Measurements from ENCODE around the gene CNGB1. TPM values are rescaled to one million over a fixed set of nuclear protein-coding genes. Genes with fewer than 3 reads are reported as not detected.

The CNGB1 gene
- total RNA-seq, 2 experiments from 2014 or later, result not detected

- H3K27ac ChIP-seq (ENCODE audit: low read depth, low read length, poor library complexity, severe bottlenecking), result no peak overlapping the region
- H3K4me3 ChIP-seq (ENCODE audit: low read depth, low read length, poor library complexity, severe bottlenecking), result no peak overlapping the region
- no peaks in the 10 kb centered on the region for H3K9me3 ChIP-seq (ENCODE audit: low read length)
- no peak for DNase-seq (ENCODE audit: low spot score)
- intact Hi-C loops (cut with micrococcal nuclease; ENCODE audit: unreplicated experiment), result no loop called here
- no peak overlapping the region for H3K4me2 ChIP-seq (ENCODE audit: low read length)
- H3K9me2 ChIP-seq (ENCODE audit: insufficient read depth, low read length), result no peaks in the 10 kb centered on the region
- no peak for TF ChIP-seq EZH2phosphoT487 (IDR thresholded peaks at IDR 0.05; ENCODE audit: borderline replicate concordance, low read depth, low read length)
- TF ChIP-seq, protein P1, sequence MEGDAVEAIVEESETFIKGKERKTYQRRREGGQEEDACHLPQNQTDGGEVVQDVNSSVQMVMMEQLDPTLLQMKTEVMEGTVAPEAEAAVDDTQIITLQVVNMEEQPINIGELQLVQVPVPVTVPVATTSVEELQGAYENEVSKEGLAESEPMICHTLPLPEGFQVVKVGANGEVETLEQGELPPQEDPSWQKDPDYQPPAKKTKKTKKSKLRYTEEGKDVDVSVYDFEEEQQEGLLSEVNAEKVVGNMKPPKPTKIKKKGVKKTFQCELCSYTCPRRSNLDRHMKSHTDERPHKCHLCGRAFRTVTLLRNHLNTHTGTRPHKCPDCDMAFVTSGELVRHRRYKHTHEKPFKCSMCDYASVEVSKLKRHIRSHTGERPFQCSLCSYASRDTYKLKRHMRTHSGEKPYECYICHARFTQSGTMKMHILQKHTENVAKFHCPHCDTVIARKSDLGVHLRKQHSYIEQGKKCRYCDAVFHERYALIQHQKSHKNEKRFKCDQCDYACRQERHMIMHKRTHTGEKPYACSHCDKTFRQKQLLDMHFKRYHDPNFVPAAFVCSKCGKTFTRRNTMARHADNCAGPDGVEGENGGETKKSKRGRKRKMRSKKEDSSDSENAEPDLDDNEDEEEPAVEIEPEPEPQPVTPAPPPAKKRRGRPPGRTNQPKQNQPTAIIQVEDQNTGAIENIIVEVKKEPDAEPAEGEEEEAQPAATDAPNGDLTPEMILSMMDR (conservative IDR thresholded peaks at IDR 0.05; ENCODE audit: low read length), result no peak
- H3K36me3 ChIP-seq (ENCODE audit: insufficient read depth, low read length), result no peaks in the 10 kb centered on the region
- H2AFZ ChIP-seq (ENCODE audit: low read length), result no peak overlapping the region
- BruUV-seq (replicated peaks), result no TSS peak
- no peaks in the 10 kb centered on the region for H3K79me2 ChIP-seq (ENCODE audit: insufficient read depth, low read depth, low read length)
- no peaks in the 10 kb centered on the region for H3K4me1 ChIP-seq (ENCODE audit: insufficient read depth, low read length, poor library complexity, severe bottlenecking)
- ChIA-PET POLR2A (interaction anchor here (0.7 kb wide), 1 partner anchor 15 kb away, joined by 3 read pairs; no protein-coding TSS in a partner anchor), CTCF (ENCODE audit: unreplicated experiment) (no interaction called here)
- no peaks in the 10 kb centered on the region for H4K20me1 ChIP-seq (ENCODE audit: insufficient read depth, low read length)
Measured at GRCh38 chr16:57962046-57962445, 8.9 kb downstream of the CNGB1 start.

GRCh38 chr16:57961538-57961937 is 9.4 kb downstream of the CNGB1 start:
- no peaks in the 10 kb centered on the region for H3K9me2 ChIP-seq (ENCODE audit: insufficient read depth, low read length)
- no peaks in the 10 kb centered on the region for H3K36me3 ChIP-seq (ENCODE audit: insufficient read depth, low read length)
- H3K4me2 ChIP-seq (ENCODE audit: low read length), result no peak overlapping the region
- H3K79me2 ChIP-seq (ENCODE audit: insufficient read depth, low read depth, low read length), result no peaks in the 10 kb centered on the region
- DNase-seq (ENCODE audit: low spot score), result no peak
- H3K9me3 ChIP-seq (ENCODE audit: low read length), result no peaks in the 10 kb centered on the region
- intact Hi-C loops (cut with micrococcal nuclease; ENCODE audit: unreplicated experiment), result no loop called here
- no peaks in the 10 kb centered on the region for H4K20me1 ChIP-seq (ENCODE audit: insufficient read depth, low read length)
- ChIA-PET POLR2A (interaction anchor here (0.7 kb wide), 2 partner anchors 14 to 309 kb away, joined by 3 read pairs; no protein-coding TSS in a partner anchor), CTCF (ENCODE audit: unreplicated experiment) (no interaction called here)
- TF ChIP-seq EZH2phosphoT487 (IDR thresholded peaks at IDR 0.05; ENCODE audit: borderline replicate concordance, low read depth, low read length), result no peak
- TF ChIP-seq, protein P1 (conservative IDR thresholded peaks at IDR 0.05; ENCODE audit: low read length), result no peak
- no TSS peak for BruUV-seq (replicated peaks)
- H3K4me1 ChIP-seq (ENCODE audit: insufficient read depth, low read length, poor library complexity, severe bottlenecking), result no peaks in the 10 kb centered on the region
- no peak overlapping the region for H2AFZ ChIP-seq (ENCODE audit: low read length)
- no peak overlapping the region for H3K4me3 ChIP-seq (ENCODE audit: low read depth, low read length, poor library complexity, severe bottlenecking)
- H3K27ac ChIP-seq (ENCODE audit: low read depth, low read length, poor library complexity, severe bottlenecking), result no peak overlapping the region

DNA sequence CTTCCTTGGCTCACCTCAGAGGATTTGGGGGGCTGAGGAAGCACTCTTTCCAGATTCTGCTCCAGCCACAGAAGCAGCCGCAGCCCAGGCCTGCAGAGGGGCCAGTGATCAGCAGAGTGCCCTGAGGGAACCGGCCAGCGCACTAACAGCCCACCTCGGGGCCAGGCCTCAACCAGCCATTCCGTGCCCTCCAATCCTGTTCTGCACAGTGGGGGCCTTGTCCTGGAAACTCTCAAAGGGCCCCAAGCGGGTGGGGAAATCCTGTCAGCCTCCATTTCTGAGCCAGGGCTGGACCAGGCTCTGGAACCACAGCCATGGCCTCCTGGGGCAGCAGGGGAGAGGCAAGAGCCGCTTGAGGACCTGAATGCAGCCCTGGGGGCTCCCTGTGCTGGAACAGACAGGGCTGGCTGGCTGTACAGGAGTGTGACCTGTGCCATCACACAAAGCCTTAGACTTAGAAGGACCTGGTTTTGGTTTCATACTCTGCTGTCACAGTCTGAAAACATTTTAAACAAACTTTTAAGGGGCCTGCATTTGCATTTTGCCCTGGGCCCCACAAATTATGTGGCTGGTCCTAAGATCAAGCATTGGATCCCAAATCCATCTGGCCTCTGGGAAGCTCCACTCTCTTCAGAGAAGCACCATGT is 10.0 kb downstream of the CNGB1 start:
- H2AFZ ChIP-seq (ENCODE audit: low read length), result no peak overlapping the region
- no peaks in the 10 kb centered on the region for H3K9me2 ChIP-seq (ENCODE audit: insufficient read depth, low read length)
- no peaks in the 10 kb centered on the region for H3K9me3 ChIP-seq (ENCODE audit: low read length)
- intact Hi-C loops (cut with micrococcal nuclease; ENCODE audit: unreplicated experiment), result no loop called here
- BruUV-seq (replicated peaks), result no TSS peak
- H3K27ac ChIP-seq (ENCODE audit: low read depth, low read length, poor library complexity, severe bottlenecking), result no peak overlapping the region
- DNase-seq (ENCODE audit: low spot score), result no peak
- ChIA-PET POLR2A (interaction anchor here (0.7 kb wide), 1 partner anchor 309 kb away, joined by 3 read pairs; no protein-coding TSS in a partner anchor), CTCF (ENCODE audit: unreplicated experiment) (no interaction called here)
- H3K4me3 ChIP-seq (ENCODE audit: low read depth, low read length, poor library complexity, severe bottlenecking), result no peak overlapping the region
- no peak for TF ChIP-seq EZH2phosphoT487 (IDR thresholded peaks at IDR 0.05; ENCODE audit: borderline replicate concordance, low read depth, low read length)
- TF ChIP-seq, protein P1 (conservative IDR thresholded peaks at IDR 0.05; ENCODE audit: low read length), result no peak
- H3K36me3 ChIP-seq (ENCODE audit: insufficient read depth, low read length), result no peaks in the 10 kb centered on the region
- H3K4me1 ChIP-seq (ENCODE audit: insufficient read depth, low read length, poor library complexity, severe bottlenecking), result no peaks in the 10 kb centered on the region
- no peak overlapping the region for H3K4me2 ChIP-seq (ENCODE audit: low read length)
- H3K79me2 ChIP-seq (ENCODE audit: insufficient read depth, low read depth, low read length), result no peaks in the 10 kb centered on the region
- no peaks in the 10 kb centered on the region for H4K20me1 ChIP-seq (ENCODE audit: insufficient read depth, low read length)

Data from OCI-LY7 (cell line).